ENCODE measurements around the gene MESP2. TPM values are rescaled to one million over a fixed set of nuclear protein-coding genes. Genes with fewer than 3 reads are reported as not detected.

Gene MESP2
- total and polyA plus RNA-seq, 2 donors (not counting 1 experiment from before 2014, with no cell fraction given): 0.99 TPM; not detected in 1

- no peaks in the 10 kb centered on the region for H3K9me3 ChIP-seq (ENCODE audit: control insufficient read depth, insufficient read depth, low read depth, low read length)
- H3K36me3 ChIP-seq (ENCODE audit: control insufficient read depth, insufficient read depth, low read length): no peaks in the 10 kb centered on the region
- DNase-seq (ENCODE audit: low read depth in 2 of 2): no peak
- H3K4me1 ChIP-seq (ENCODE audit: control insufficient read depth, extremely low read depth, insufficient read depth, low read length): peaks cover 4% of the 10 kb centered on the region
- H3K4me3 ChIP-seq (replicated peaks in 1 of 4; ENCODE audit: control extremely low read depth in 1 of 4, insufficient read depth in 1 of 4, low read depth in 3 of 4, low read length in 4 of 4): no peak overlapping the region
- no peak overlapping the region for H3K27ac ChIP-seq (ENCODE audit: insufficient read depth, low read length)
- H3K9ac ChIP-seq (ENCODE audit: insufficient read depth, low read length): no peak overlapping the region
- H2AFZ ChIP-seq (ENCODE audit: low read length): no peak overlapping the region
- no peaks in the 10 kb centered on the region for H4K20me1 ChIP-seq (ENCODE audit: control insufficient read depth, extremely low read depth, insufficient read depth, low read length)
- H3K27me3 ChIP-seq (ENCODE audit: control insufficient read depth, insufficient read depth, low read length): peaks cover 17% of the 10 kb centered on the region
- H3K79me2 ChIP-seq (ENCODE audit: control insufficient read depth, insufficient read depth, low read length): no peaks in the 10 kb centered on the region
- TF ChIP-seq CTCF (conservative IDR thresholded peaks at IDR 0.05 in 1 of 2, IDR thresholded peaks at IDR 0.05 in 1 of 2; ENCODE audit: low read depth in 1 of 2, low read length in 2 of 2) (no peak), EZH2 (IDR thresholded peaks at IDR 0.05; ENCODE audit: low read length, missing control alignments) (no peak)
- H3K4me2 ChIP-seq (ENCODE audit: extremely low read depth, insufficient read depth, low read length): no peak overlapping the region
Measured at GRCh38 chr15:89745768-89746167, 30.4 kb upstream of the MESP2 start.

- DNase-seq (ENCODE audit: low read depth in 2 of 2): no peak
- Histone ChIP-seq H2AFZ (ENCODE audit: low read length) (no peak overlapping the region), H3K79me2 (ENCODE audit: control insufficient read depth, insufficient read depth, low read length) (no peaks in the 10 kb centered on the region), H3K27me3 (ENCODE audit: control insufficient read depth, insufficient read depth, low read length) (peaks cover 17% of the 10 kb centered on the region), H3K36me3 (ENCODE audit: control insufficient read depth, insufficient read depth, low read length) (no peaks in the 10 kb centered on the region), H3K27ac (ENCODE audit: insufficient read depth, low read length) (no peak overlapping the region), H3K9me3 (ENCODE audit: control insufficient read depth, insufficient read depth, low read depth, low read length) (no peaks in the 10 kb centered on the region), H3K4me1 (ENCODE audit: control insufficient read depth, extremely low read depth, insufficient read depth, low read length) (peaks cover 4% of the 10 kb centered on the region), H3K9ac (ENCODE audit: insufficient read depth, low read length) (no peak overlapping the region), H3K4me3 (replicated peaks in 1 of 4; ENCODE audit: control extremely low read depth in 1 of 4, insufficient read depth in 1 of 4, low read depth in 3 of 4, low read length in 4 of 4) (no peak overlapping the region), H3K4me2 (ENCODE audit: extremely low read depth, insufficient read depth, low read length) (no peak overlapping the region), H4K20me1 (ENCODE audit: control insufficient read depth, extremely low read depth, insufficient read depth, low read length) (no peaks in the 10 kb centered on the region)
- TF ChIP-seq EZH2 (IDR thresholded peaks at IDR 0.05; ENCODE audit: low read length, missing control alignments) (no peak), CTCF (conservative IDR thresholded peaks at IDR 0.05 in 1 of 2, IDR thresholded peaks at IDR 0.05 in 1 of 2; ENCODE audit: low read depth in 1 of 2, low read length in 2 of 2) (no peak)
Measured at GRCh38 chr15:89746386-89746780, 29.7 kb upstream of the MESP2 start.

- Histone ChIP-seq H3K27me3 (ENCODE audit: control insufficient read depth, insufficient read depth, low read length) (peaks cover 17% of the 10 kb centered on the region), H3K9me3 (ENCODE audit: control insufficient read depth, insufficient read depth, low read depth, low read length) (no peaks in the 10 kb centered on the region), H3K36me3 (ENCODE audit: control insufficient read depth, insufficient read depth, low read length) (no peaks in the 10 kb centered on the region), H3K4me1 (ENCODE audit: control insufficient read depth, extremely low read depth, insufficient read depth, low read length) (peaks cover 4% of the 10 kb centered on the region), H3K9ac (ENCODE audit: insufficient read depth, low read length) (no peak overlapping the region), H3K4me3 (replicated peaks in 1 of 4; ENCODE audit: control extremely low read depth in 1 of 4, insufficient read depth in 1 of 4, low read depth in 3 of 4, low read length in 4 of 4) (no peak overlapping the region), H4K20me1 (ENCODE audit: control insufficient read depth, extremely low read depth, insufficient read depth, low read length) (no peaks in the 10 kb centered on the region), H3K79me2 (ENCODE audit: control insufficient read depth, insufficient read depth, low read length) (no peaks in the 10 kb centered on the region), H3K4me2 (ENCODE audit: extremely low read depth, insufficient read depth, low read length) (no peak overlapping the region), H3K27ac (ENCODE audit: insufficient read depth, low read length) (no peak overlapping the region), H2AFZ (ENCODE audit: low read length) (no peak overlapping the region)
- no peak for DNase-seq (ENCODE audit: low read depth in 2 of 2)
- no peak for TF ChIP-seq EZH2 (IDR thresholded peaks at IDR 0.05; ENCODE audit: low read length, missing control alignments)
- TF ChIP-seq CTCF (conservative IDR thresholded peaks at IDR 0.05 in 1 of 2, IDR thresholded peaks at IDR 0.05 in 1 of 2; ENCODE audit: low read depth in 1 of 2, low read length in 2 of 2): no peak
Measured at GRCh38 chr15:89747708-89748682, 28.1 kb upstream of the MESP2 start.
